Glomerular endothelial cell (primary cell): ENCODE results near the gene CEP131. TPM values are rescaled to one million over a fixed set of nuclear protein-coding genes. Genes with fewer than 3 reads are reported as not detected.

Experiments used
- DNase-seq: peaks from one replicate; pipeline ENCODE4 v3.0.0-alpha.2; 2011; ENCODE audit warnings: low read depth, low spot score; ENCODE audit errors: extremely low read depth
- total RNA-seq: library from RNA; depleted of rRNA; stranded (reverse); fragments of >200 nt; gene quantifications from 2 replicates; pipeline ENCODE4 v1.2.3, GENCODE V29; 2015

The CEP131 gene
- total RNA-seq, 1 donor from 2014 or later = 14.6 TPM

GRCh38 chr17:81239714-81240555 lies 17.2 kb upstream of the CEP131 start:
- no peak for DNase-seq

- peak; percentile 97 for DNase-seq
Measured at GRCh38 chr17:81238815-81239713, 16.3 kb upstream of the CEP131 start, which contains the start of the genes NDUFAF8 and TEPSIN. TSS of gene NDUFAF8 (plus strand) at chr17:81239318. CDS start at chr17:81239364, 46 bp downstream. TSS of gene TEPSIN (minus strand) at chr17:81239055. CDS start at chr17:81239033, 22 bp downstream.

GRCh38 chr17:81238490-81238814 lies 15.7 kb upstream of the CEP131 start:
- DNase-seq = no peak

GRCh38 chr17:81237591-81238489 lies 15.1 kb upstream of the CEP131 start:
- no peak for DNase-seq

- no peak for DNase-seq
Measured at GRCh38 chr17:81236784-81237183, 14.0 kb upstream of the CEP131 start.

GRCh38 chr17:81235822-81236740 lies 13.3 kb upstream of the CEP131 start:
- DNase-seq = no peak

- DNase-seq = no peak
Measured at GRCh38 chr17:81234940-81235821, 12.4 kb upstream of the CEP131 start.

- DNase-seq = no peak
Measured at GRCh38 chr17:81234506-81234855, 11.7 kb upstream of the CEP131 start.

- no peak for DNase-seq
Measured at GRCh38 chr17:81233811-81234505, 11.2 kb upstream of the CEP131 start.

GRCh38 chr17:81233316-81233715 lies 10.6 kb upstream of the CEP131 start:
- no peak for DNase-seq

GRCh38 chr17:81232616-81233241 lies 10.0 kb upstream of the CEP131 start:
- no peak for DNase-seq

GRCh38 chr17:81231766-81232581 lies 9.2 kb upstream of the CEP131 start:
- DNase-seq = no peak

GRCh38 chr17:81231121-81231645 lies 8.4 kb upstream of the CEP131 start:
- no peak for DNase-seq

GRCh38 chr17:81230043-81230820 lies 7.5 kb upstream of the CEP131 start:
- no peak for DNase-seq

- no peak for DNase-seq
Measured at GRCh38 chr17:81229666-81229920, 6.8 kb upstream of the CEP131 start.
